ENCODE results near the gene ARL2BP.

Gene ARL2BP

GRCh38 chr16:57281791-57282190, 36.7 kb downstream of the ARL2BP start (continued):
- TF ChIP-seq BACH2 (CRISPR knock-in tag; IDR thresholded peaks at IDR 0.05; ENCODE audit: borderline replicate concordance) (no peak), ARNTL (CRISPR knock-in tag; IDR thresholded peaks at IDR 0.05; ENCODE audit: borderline replicate concordance, low read depth) (no peak), ZNF565 (CRISPR knock-in tag; conservative IDR thresholded peaks at IDR 0.05; ENCODE audit: low read depth) (no peak)

DNA sequence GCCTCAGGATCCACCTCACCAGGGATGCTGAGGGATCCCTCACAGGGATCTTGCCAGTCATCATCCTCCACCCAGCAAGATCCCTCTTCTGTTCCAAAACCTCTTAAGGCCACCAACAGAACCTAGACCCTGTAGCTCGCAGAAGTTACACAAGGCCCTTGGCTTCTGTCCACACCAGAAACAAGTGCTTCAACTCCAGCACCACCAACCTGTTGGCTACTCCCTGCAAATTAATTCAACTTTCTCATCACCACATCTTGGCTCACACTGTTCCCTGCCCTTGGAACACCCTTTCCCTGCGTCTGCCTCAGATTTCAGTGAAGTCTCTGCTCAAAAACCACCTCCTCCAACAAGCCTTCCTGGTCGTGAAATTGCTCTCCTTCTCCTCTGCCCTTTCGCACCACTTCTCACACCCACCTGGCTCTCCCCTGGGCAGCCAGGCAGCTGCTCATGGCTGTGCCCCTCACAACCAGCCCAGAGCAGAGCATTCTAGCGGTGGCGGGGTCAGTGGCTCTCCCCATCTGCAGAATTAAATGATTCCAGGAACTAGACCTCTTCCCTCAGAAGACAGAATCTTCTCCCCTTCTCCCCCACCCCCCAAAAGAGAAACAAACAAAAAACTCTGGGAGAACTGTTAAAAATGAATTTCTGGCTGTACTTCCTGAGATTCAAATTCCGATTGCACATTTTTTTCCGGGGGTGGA, 37.6 kb downstream of the ARL2BP start:
- TF ChIP-seq TCF4 (CRISPR knock-in tag; IDR thresholded peaks at IDR 0.05; ENCODE audit: borderline replicate concordance) = no peak
- no peak for TF ChIP-seq POU6F1 (CRISPR knock-in tag; IDR thresholded peaks at IDR 0.05; ENCODE audit: borderline replicate concordance, low read depth)
- TF ChIP-seq CSDC2 (CRISPR knock-in tag; IDR thresholded peaks at IDR 0.05) = no peak
- TF ChIP-seq, protein P1, sequence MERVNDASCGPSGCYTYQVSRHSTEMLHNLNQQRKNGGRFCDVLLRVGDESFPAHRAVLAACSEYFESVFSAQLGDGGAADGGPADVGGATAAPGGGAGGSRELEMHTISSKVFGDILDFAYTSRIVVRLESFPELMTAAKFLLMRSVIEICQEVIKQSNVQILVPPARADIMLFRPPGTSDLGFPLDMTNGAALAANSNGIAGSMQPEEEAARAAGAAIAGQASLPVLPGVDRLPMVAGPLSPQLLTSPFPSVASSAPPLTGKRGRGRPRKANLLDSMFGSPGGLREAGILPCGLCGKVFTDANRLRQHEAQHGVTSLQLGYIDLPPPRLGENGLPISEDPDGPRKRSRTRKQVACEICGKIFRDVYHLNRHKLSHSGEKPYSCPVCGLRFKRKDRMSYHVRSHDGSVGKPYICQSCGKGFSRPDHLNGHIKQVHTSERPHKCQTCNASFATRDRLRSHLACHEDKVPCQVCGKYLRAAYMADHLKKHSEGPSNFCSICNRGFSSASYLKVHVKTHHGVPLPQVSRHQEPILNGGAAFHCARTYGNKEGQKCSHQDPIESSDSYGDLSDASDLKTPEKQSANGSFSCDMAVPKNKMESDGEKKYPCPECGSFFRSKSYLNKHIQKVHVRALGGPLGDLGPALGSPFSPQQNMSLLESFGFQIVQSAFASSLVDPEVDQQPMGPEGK (CRISPR knock-in tag; IDR thresholded peaks at IDR 0.05; ENCODE audit: borderline replicate concordance) = no peak
- no peak for TF ChIP-seq ZFP3 (CRISPR knock-in tag; IDR thresholded peaks at IDR 0.05)
- TF ChIP-seq TOX (CRISPR knock-in tag; IDR thresholded peaks at IDR 0.05; ENCODE audit: borderline replicate concordance) = no peak
- TF ChIP-seq ZFP30 (CRISPR knock-in tag; IDR thresholded peaks at IDR 0.05) = no peak
- no peak for TF ChIP-seq CREB5 (CRISPR knock-in tag; IDR thresholded peaks at IDR 0.05; ENCODE audit: low read depth)
- TF ChIP-seq ARNTL (CRISPR knock-in tag; IDR thresholded peaks at IDR 0.05; ENCODE audit: borderline replicate concordance, low read depth) = no peak
- TF ChIP-seq ZNF70 (CRISPR knock-in tag; IDR thresholded peaks at IDR 0.05) = no peak
- TF ChIP-seq CSRNP3 (CRISPR knock-in tag; IDR thresholded peaks at IDR 0.05) = no peak
- no peak for TF ChIP-seq SNAI2 (CRISPR knock-in tag; IDR thresholded peaks at IDR 0.05)
- TF ChIP-seq ZNF565 (CRISPR knock-in tag; conservative IDR thresholded peaks at IDR 0.05; ENCODE audit: low read depth) = no peak
- TF ChIP-seq RARB (CRISPR knock-in tag; IDR thresholded peaks at IDR 0.05) = no peak
- no peak for TF ChIP-seq GLIS3 (CRISPR knock-in tag; IDR thresholded peaks at IDR 0.05)
- no peak for TF ChIP-seq ISL1 (CRISPR knock-in tag; IDR thresholded peaks at IDR 0.05)
- no peak for TF ChIP-seq ZC3H10 (CRISPR knock-in tag; IDR thresholded peaks at IDR 0.05)
- TF ChIP-seq BACH2 (CRISPR knock-in tag; IDR thresholded peaks at IDR 0.05; ENCODE audit: borderline replicate concordance) = no peak
- TF ChIP-seq ZNF8 (CRISPR knock-in tag; IDR thresholded peaks at IDR 0.05) = no peak
- no peak for ATAC-seq

DNA sequence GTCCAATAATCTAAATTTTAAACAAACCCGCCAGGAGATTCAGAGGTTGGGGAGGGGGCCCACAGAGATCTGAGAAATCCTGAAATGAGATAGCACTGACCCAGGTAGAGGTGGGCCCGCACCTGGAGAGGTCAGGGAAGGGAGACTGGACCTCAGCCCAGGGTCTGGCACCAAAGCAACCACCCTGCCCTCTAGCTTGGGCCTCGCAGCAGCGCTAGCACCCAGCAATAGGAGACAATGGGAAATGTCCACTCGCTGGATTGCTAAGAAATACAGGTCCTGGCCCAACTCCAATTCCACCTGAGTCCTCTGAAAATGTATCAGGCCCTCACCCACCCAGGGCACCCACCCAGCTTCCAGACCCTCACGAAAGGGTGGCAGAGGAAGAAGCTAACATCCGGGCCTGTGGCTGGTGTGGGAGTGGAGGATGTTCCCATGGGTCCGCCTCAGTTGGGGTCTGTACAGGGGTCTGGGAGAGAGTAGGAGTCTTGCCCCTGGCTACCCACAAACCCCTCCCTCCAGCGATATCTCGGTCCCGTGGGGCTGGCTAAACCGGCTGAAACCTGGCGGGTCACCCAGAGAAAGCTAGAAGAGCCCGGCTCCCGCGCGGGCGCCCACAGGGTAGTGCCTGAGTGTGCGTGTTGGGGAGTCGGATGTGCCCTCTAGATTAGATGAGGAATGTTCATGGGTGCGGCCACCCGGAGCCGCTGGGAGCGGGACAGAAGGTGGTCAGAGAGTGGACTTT, 38.3 kb downstream of the ARL2BP start:
- no peak for ATAC-seq
- TF ChIP-seq, protein P1 (CRISPR knock-in tag; IDR thresholded peaks at IDR 0.05; ENCODE audit: borderline replicate concordance) = no peak
- TF ChIP-seq RARB (CRISPR knock-in tag; IDR thresholded peaks at IDR 0.05) (no peak), CSRNP3 (CRISPR knock-in tag; IDR thresholded peaks at IDR 0.05) (no peak), BACH2 (CRISPR knock-in tag; IDR thresholded peaks at IDR 0.05; ENCODE audit: borderline replicate concordance) (no peak), CREB5 (CRISPR knock-in tag; IDR thresholded peaks at IDR 0.05; ENCODE audit: low read depth) (no peak), ESRRG (CRISPR knock-in tag; IDR thresholded peaks at IDR 0.05) (no peak), ZC3H10 (CRISPR knock-in tag; IDR thresholded peaks at IDR 0.05) (no peak), TOX (CRISPR knock-in tag; IDR thresholded peaks at IDR 0.05; ENCODE audit: borderline replicate concordance) (no peak), SNAI2 (CRISPR knock-in tag; IDR thresholded peaks at IDR 0.05) (no peak), OSR1 (CRISPR knock-in tag; IDR thresholded peaks at IDR 0.05) (no peak), POU6F1 (CRISPR knock-in tag; IDR thresholded peaks at IDR 0.05; ENCODE audit: borderline replicate concordance, low read depth) (no peak), ARNTL (CRISPR knock-in tag; IDR thresholded peaks at IDR 0.05; ENCODE audit: borderline replicate concordance, low read depth) (no peak), ZNF565 (CRISPR knock-in tag; conservative IDR thresholded peaks at IDR 0.05; ENCODE audit: low read depth) (no peak), ZNF8 (CRISPR knock-in tag; IDR thresholded peaks at IDR 0.05) (no peak), PPARA (CRISPR knock-in tag; IDR thresholded peaks at IDR 0.05; ENCODE audit: borderline replicate concordance) (no peak)

All from SK-N-SH treated with all-trans-retinoic acid at 6 μM for 48 hours (cell line).